Panc1 (cell line): Measurements from ENCODE around the gene EYA2. TPM values are rescaled to one million over a fixed set of nuclear protein-coding genes. Genes with fewer than 3 reads are reported as not detected.

Experiments used
- ATAC-seq: fragments of 200-7000 bp; cut with Tn5 transposase; 2 replicates; pipeline ENCODE4 v1.9.1; 2020; ENCODE audit warnings: mild to moderate bottlenecking, moderate library complexity
- BruUV-seq: library from RNA; stranded (reverse); fragments of 400-500 nt; replicated peaks from 2 replicates; lab custom pipeline; 2021; lab: Mats Ljungman, UMichigan
- CTCF ChIA-PET: fragments of 300-600 bp; sonication (Branson Sonifier 250); formaldehyde crosslinking; loops from one replicate; lab custom pipeline; 2022; ENCODE audit warnings: antibody characterized with exemption; lab: Charles Lee
- POLR2A ChIA-PET: fragments of 300-600 bp; sonication (Branson Sonifier 250); formaldehyde crosslinking; loops from one replicate; lab custom pipeline; 2022; ENCODE audit warnings: antibody characterized with exemption; lab: Charles Lee
- DNase-seq: peaks from one replicate; pipeline ENCODE4 v3.0.0-alpha.2; 2010; ENCODE audit warnings: low read depth, low spot score
- H3K27ac ChIP-seq: 2 replicates; pipeline ENCODE4 v1.5.1; 2011; ENCODE audit warnings: mild to moderate bottlenecking, low read length, inconsistent platforms
- H3K27me3 ChIP-seq: fragments of 200-500 bp; sonication (Bioruptor generic); 2 replicates; pipeline ENCODE4 v1.6.0; 2014; ENCODE audit warnings: low read length, inconsistent platforms; ENCODE audit not compliant: control insufficient read depth, insufficient read depth
- H3K36me3 ChIP-seq: fragments of 200-500 bp; sonication (Bioruptor generic); 2 replicates; pipeline ENCODE4 v1.5.1; 2014; ENCODE audit warnings: inconsistent platforms, mild to moderate bottlenecking, low read length, moderate library complexity; ENCODE audit not compliant: control insufficient read depth, insufficient read depth
- H3K4me1 ChIP-seq: 2 replicates; pipeline ENCODE4 v1.5.1; 2011; ENCODE audit warnings: inconsistent platforms, mild to moderate bottlenecking, low read length, moderate library complexity; ENCODE audit not compliant: control insufficient read depth, insufficient read depth
- H3K4me3 ChIP-seq, 2 experiments: 2 replicates each; pipeline ENCODE4 v1.5.1; 2011 to 2012; ENCODE audit warnings: low read depth in 2 of 2, low read length in 2 of 2, mild to moderate bottlenecking in 2 of 2, inconsistent platforms in 1 of 2, moderate library complexity in 1 of 2
- H3K9me3 ChIP-seq: fragments of 200-500 bp; sonication (Bioruptor generic); 2 replicates; pipeline ENCODE4 v1.5.1; 2014; ENCODE audit warnings: low read depth, mild to moderate bottlenecking, inconsistent platforms, low read length, moderate library complexity; ENCODE audit not compliant: control insufficient read depth, insufficient read depth
- POLR2AphosphoS5 ChIP-seq: IDR thresholded peaks from 2 replicates; pipeline ENCODE4 v1.6.1; 2012; ENCODE audit warnings: mild to moderate bottlenecking, low read depth, low read length, moderate library complexity
- SIN3A ChIP-seq: IDR thresholded peaks from 2 replicates; pipeline ENCODE4 v1.6.1; 2012; ENCODE audit warnings: low read depth, mild to moderate bottlenecking, low read length, moderate library complexity, borderline replicate concordance; ENCODE audit not compliant: insufficient read depth
- TCF7L2 ChIP-seq: IDR thresholded peaks from 2 replicates; pipeline ENCODE4 v1.6.1; 2011; ENCODE audit warnings: mild to moderate bottlenecking, low read depth, low read length, inconsistent platforms
- in situ Hi-C: cut with HindIII; loops from 2 replicates; pipeline ENCODE4 v1.10.0; 2016; ENCODE audit warnings: low sequenced_read_pairs, low pct_unique_long_range_greater_than_20kb
- intact Hi-C: fragments of 100-400 bp; cut with micrococcal nuclease; formaldehyde crosslinking; loops from one replicate; pipeline ENCODE4 v1.10.0; 2022; ENCODE audit not compliant: unreplicated experiment
- total RNA-seq: library from RNA; stranded (reverse); gene quantifications from one replicate; pipeline ENCODE4 v1.2.1, GENCODE V29; 2021; ENCODE audit not compliant: unreplicated experiment
- TF ChIP-seq, protein P1 (sequence below): fragments of 450-650 bp; IDR thresholded peaks from 2 replicates; pipeline ENCODE4 v1.5.1; 2017; ENCODE audit warnings: mild to moderate bottlenecking
- TF ChIP-seq, protein P2 (sequence below), 2 experiments: IDR thresholded peaks; 2 replicates each; pipeline ENCODE4 v1.6.1; 2011 to 2012; ENCODE audit warnings: low read depth in 2 of 2, control low read depth in 1 of 2, low read length in 1 of 2, mild to moderate bottlenecking in 1 of 2, moderate library complexity in 1 of 2; ENCODE audit not compliant: insufficient read depth in 1 of 2

EYA2 gene
- total RNA-seq, 1 experiment from 2014 or later: 1.9 TPM

DNA sequence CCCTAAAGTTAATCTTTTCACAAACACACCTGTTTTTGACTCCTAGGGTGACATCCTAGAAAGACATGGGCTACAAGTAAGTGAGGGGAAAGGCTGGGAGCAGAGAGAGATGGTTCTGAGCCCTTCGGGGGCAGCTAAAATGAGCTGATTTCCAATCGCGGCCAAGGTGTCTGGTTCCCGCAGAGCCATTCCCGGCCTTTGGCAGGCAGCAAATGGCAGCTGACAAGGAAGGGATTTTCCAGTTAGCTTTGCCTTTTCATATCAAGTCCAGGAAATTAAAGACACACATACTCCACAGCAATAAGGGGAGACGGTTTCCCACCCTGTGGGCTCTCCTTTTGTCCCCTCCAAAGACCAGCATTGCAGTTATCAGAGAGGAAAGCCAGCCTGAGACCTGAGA, 233.4 kb downstream of the EYA2 start:
- intact Hi-C loops: no loop called here
- no peak for ATAC-seq

DNA sequence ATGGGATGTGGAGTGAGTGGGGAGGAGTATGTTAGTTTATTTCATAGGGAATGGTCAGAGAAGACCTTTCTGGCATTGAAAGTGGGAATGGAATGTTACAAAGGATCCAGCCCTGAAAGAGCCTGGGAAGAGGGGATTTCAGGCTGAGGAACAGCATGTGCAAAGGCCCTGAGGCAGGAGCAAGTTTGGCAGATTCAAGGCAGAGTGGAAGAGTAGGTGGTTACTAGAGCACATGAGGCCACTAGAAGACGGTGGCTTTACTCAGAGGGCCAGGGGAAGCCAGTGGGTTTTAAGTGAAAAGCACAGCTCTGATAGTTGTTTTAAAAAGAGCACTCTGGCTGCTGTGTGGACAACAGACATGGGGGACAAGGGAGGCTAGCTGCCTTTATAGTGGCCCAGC, 234.7 kb downstream of the EYA2 start:
- Histone ChIP-seq H3K4me3 (no peak overlapping the region), H3K36me3 (no peaks in the 10 kb centered on the region), H3K27ac (no peak overlapping the region), H3K9me3 (no peaks in the 10 kb centered on the region), H3K4me1 (no peaks in the 10 kb centered on the region), H3K27me3 (no peaks in the 10 kb centered on the region)
- in situ Hi-C loops (no loop called here), intact Hi-C loops (no loop called here)
- BruUV-seq: no TSS peak
- ChIA-PET CTCF (no interaction called here), POLR2A (no interaction called here)
- DNase-seq: no peak
- TF ChIP-seq, protein P1, sequence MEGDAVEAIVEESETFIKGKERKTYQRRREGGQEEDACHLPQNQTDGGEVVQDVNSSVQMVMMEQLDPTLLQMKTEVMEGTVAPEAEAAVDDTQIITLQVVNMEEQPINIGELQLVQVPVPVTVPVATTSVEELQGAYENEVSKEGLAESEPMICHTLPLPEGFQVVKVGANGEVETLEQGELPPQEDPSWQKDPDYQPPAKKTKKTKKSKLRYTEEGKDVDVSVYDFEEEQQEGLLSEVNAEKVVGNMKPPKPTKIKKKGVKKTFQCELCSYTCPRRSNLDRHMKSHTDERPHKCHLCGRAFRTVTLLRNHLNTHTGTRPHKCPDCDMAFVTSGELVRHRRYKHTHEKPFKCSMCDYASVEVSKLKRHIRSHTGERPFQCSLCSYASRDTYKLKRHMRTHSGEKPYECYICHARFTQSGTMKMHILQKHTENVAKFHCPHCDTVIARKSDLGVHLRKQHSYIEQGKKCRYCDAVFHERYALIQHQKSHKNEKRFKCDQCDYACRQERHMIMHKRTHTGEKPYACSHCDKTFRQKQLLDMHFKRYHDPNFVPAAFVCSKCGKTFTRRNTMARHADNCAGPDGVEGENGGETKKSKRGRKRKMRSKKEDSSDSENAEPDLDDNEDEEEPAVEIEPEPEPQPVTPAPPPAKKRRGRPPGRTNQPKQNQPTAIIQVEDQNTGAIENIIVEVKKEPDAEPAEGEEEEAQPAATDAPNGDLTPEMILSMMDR: no peak
- TF ChIP-seq POLR2AphosphoS5 (no peak), TCF7L2 (no peak), SIN3A (no peak)
- TF ChIP-seq, protein P2, sequence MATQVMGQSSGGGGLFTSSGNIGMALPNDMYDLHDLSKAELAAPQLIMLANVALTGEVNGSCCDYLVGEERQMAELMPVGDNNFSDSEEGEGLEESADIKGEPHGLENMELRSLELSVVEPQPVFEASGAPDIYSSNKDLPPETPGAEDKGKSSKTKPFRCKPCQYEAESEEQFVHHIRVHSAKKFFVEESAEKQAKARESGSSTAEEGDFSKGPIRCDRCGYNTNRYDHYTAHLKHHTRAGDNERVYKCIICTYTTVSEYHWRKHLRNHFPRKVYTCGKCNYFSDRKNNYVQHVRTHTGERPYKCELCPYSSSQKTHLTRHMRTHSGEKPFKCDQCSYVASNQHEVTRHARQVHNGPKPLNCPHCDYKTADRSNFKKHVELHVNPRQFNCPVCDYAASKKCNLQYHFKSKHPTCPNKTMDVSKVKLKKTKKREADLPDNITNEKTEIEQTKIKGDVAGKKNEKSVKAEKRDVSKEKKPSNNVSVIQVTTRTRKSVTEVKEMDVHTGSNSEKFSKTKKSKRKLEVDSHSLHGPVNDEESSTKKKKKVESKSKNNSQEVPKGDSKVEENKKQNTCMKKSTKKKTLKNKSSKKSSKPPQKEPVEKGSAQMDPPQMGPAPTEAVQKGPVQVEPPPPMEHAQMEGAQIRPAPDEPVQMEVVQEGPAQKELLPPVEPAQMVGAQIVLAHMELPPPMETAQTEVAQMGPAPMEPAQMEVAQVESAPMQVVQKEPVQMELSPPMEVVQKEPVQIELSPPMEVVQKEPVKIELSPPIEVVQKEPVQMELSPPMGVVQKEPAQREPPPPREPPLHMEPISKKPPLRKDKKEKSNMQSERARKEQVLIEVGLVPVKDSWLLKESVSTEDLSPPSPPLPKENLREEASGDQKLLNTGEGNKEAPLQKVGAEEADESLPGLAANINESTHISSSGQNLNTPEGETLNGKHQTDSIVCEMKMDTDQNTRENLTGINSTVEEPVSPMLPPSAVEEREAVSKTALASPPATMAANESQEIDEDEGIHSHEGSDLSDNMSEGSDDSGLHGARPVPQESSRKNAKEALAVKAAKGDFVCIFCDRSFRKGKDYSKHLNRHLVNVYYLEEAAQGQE (IDR thresholded peaks at IDR 0.05; ENCODE audit: insufficient read depth in 1 of 2, low read depth in 2 of 2, low read length in 1 of 2): no peak
- ATAC-seq: no peak

More for the DNA sequence above, 233.4 kb downstream of the EYA2 start:
- ChIA-PET POLR2A (no interaction called here), CTCF (no interaction called here)
- Histone ChIP-seq H3K4me1 (no peaks in the 10 kb centered on the region), H3K27me3 (no peaks in the 10 kb centered on the region), H3K9me3 (no peaks in the 10 kb centered on the region), H3K4me3 (no peak overlapping the region), H3K36me3 (no peaks in the 10 kb centered on the region), H3K27ac (no peak overlapping the region)
- in situ Hi-C loops: no loop called here
- no peak for DNase-seq
- no TSS peak for BruUV-seq
- TF ChIP-seq SIN3A (no peak), POLR2AphosphoS5 (no peak), TCF7L2 (no peak)
- TF ChIP-seq, protein P2 (IDR thresholded peaks at IDR 0.05; ENCODE audit: insufficient read depth in 1 of 2, low read depth in 2 of 2, low read length in 1 of 2): no peak
- TF ChIP-seq, protein P1: no peak
